Activated CD8-positive, alpha-beta T cell treated with anti-CD3 and anti-CD28 coated beads for 36 hours (primary cell): ENCODE data around the gene RGS19. TPM values are rescaled to one million over a fixed set of nuclear protein-coding genes. Genes with fewer than 3 reads are reported as not detected.
A peak's percentile ranks its signal among the peaks of the same experiment; 100 is the strongest.

Experiments used
- ATAC-seq: fragments of 200-7000 bp; cut with Tn5 transposase; one replicate; pipeline ENCODE4 v1.10.0; 2021; ENCODE audit warnings: mild to moderate bottlenecking, moderate library complexity
- CTCF ChIA-PET: fragments of 350-600 bp; sonication (Branson Sonifier 250); formaldehyde crosslinking; loops from one replicate; lab custom pipeline; 2021; ENCODE audit warnings: antibody characterized with exemption; lab: Charles Lee
- POLR2A ChIA-PET: fragments of 350-600 bp; sonication (Branson Sonifier 250); formaldehyde crosslinking; loops from one replicate; lab custom pipeline; 2021; ENCODE audit warnings: antibody characterized with exemption; lab: Charles Lee
- DNase-seq: peaks from one replicate; pipeline ENCODE4 v3.0.0-alpha.2; 2020
- H3K27ac Mint-ChIP-seq: one replicate; pipeline ENCODE4 v1.8.0; 2021; ENCODE audit warnings: mild to moderate bottlenecking, mixed read lengths
- H3K27me3 Mint-ChIP-seq: one replicate; pipeline ENCODE4 v1.8.0; 2021; ENCODE audit warnings: mixed read lengths
- H3K36me3 Mint-ChIP-seq: one replicate; pipeline ENCODE4 v1.8.0; 2021; ENCODE audit warnings: low read depth, mixed read lengths
- H3K4me1 Mint-ChIP-seq: one replicate; pipeline ENCODE4 v1.8.0; 2021; ENCODE audit warnings: low read depth, mixed read lengths
- H3K4me3 Mint-ChIP-seq: one replicate; pipeline ENCODE4 v1.8.0; 2021; ENCODE audit warnings: mild to moderate bottlenecking, moderate library complexity, mixed read lengths
- H3K9me3 Mint-ChIP-seq: one replicate; pipeline ENCODE4 v1.8.0; 2021; ENCODE audit warnings: mixed read lengths
- intact Hi-C: fragments of 100-400 bp; cut with micrococcal nuclease; formaldehyde crosslinking; loops from one replicate; pipeline ENCODE4 v1.10.0; 2022
- total RNA-seq, 2 experiments: library from RNA; stranded (reverse); gene quantifications; one replicate each; pipeline ENCODE4 v1.2.3, GENCODE V29; 2021
- TF ChIP-seq, protein P1 (sequence below): fragments of 200-600 bp; IDR thresholded peaks from one replicate; pipeline ENCODE4 v1.8.0; 2022; ENCODE audit warnings: antibody characterized with exemption, mild to moderate bottlenecking

Gene RGS19
- total RNA-seq, 2 experiments from 2014 or later: 42.5 to 44.1 TPM

- H3K27ac Mint-ChIP-seq: no peak overlapping the region
These were observed 39.8 kb downstream of the RGS19 start for GRCh38 chr20:64039293-64040160.

DNA sequence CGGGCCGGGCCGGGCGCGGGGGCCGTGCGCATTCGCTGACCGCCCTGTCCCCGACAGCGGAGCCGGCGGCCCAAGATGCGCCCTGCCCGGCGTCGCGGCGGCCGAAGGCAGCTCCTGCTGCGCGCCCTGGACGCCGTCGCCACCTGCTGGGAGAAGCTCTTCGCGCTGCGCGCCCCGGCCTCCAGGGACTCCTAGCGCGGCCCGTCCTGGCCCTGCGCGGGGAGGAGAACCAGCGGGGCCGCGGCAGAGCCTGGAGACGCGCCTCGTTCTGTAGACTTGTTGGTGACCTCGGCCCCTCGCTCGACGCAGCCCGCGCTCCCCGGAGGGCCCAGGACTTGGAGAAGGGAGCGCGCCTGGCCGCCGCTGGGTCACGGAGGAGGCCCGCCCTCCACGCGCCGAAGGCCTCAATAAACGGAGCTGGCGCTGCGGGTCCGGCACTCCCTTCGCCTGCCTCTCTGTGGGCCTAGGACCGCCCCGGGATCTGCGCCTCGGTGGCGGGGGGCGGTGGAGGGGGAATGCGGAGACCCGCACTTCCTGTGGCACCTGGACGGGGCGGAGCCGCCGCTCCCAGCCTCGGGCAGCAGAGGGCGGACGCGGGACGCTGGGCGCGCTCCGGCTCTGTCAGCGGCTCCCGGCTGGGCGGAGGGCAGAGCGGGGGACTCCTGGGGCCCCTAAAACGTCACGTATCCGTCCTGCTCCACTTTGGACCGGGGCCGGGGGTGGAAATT lies 40.6 kb downstream of the RGS19 start:
- DNase-seq (peak; percentile 84), ATAC-seq (peak; percentile 67)
- Mint-ChIP-seq H3K27ac (no peak overlapping the region), H3K4me1 (peaks cover 55% of the 10 kb centered on the region), H3K27me3 (peaks cover 2% of the 10 kb centered on the region), H3K9me3 (no peaks in the 10 kb centered on the region), H3K36me3 (peaks cover 2% of the 10 kb centered on the region), H3K4me3 (peak overlapping the region; percentile 54)
- TF ChIP-seq, protein P1, sequence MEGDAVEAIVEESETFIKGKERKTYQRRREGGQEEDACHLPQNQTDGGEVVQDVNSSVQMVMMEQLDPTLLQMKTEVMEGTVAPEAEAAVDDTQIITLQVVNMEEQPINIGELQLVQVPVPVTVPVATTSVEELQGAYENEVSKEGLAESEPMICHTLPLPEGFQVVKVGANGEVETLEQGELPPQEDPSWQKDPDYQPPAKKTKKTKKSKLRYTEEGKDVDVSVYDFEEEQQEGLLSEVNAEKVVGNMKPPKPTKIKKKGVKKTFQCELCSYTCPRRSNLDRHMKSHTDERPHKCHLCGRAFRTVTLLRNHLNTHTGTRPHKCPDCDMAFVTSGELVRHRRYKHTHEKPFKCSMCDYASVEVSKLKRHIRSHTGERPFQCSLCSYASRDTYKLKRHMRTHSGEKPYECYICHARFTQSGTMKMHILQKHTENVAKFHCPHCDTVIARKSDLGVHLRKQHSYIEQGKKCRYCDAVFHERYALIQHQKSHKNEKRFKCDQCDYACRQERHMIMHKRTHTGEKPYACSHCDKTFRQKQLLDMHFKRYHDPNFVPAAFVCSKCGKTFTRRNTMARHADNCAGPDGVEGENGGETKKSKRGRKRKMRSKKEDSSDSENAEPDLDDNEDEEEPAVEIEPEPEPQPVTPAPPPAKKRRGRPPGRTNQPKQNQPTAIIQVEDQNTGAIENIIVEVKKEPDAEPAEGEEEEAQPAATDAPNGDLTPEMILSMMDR: peak; percentile 86
- ChIA-PET CTCF (interaction anchor here (0.7 to 5.9 kb wide), 38 partner anchors 11 to 500 kb away, joined by 3 to 88 read pairs (median 5); partner anchors contain the start of genes LKAAEAR1, OPRL1, PCMTD2 and PRPF6), POLR2A (interaction anchor here (0.7 to 5.7 kb wide), 13 partner anchors 8 to 218 kb away, joined by 3 to 51 read pairs (median 3); partner anchors contain the start of genes OPRL1, PRPF6, RGS19 and SAMD10)
- intact Hi-C loops: loop anchor here (10.0 kb wide), 1 partner anchor 54 kb away; the partner anchor contains the start of gene PRPF6

More at GRCh38 chr20:64039293-64040160, 39.8 kb downstream of the RGS19 start:
- TF ChIP-seq, protein P1: no peak
- Mint-ChIP-seq H3K27me3 (peaks cover 2% of the 10 kb centered on the region), H3K36me3 (no peaks in the 10 kb centered on the region), H3K4me3 (peak overlapping the region; percentile 54), H3K4me1 (peaks cover 47% of the 10 kb centered on the region), H3K9me3 (no peaks in the 10 kb centered on the region)
- CTCF ChIA-PET: interaction anchor here (0.7 to 5.9 kb wide), 29 partner anchors 10 to 501 kb away, joined by 3 to 88 read pairs (median 6); partner anchors contain the start of genes LKAAEAR1, OPRL1, PCMTD2 and PRPF6
- POLR2A ChIA-PET: interaction anchor here (0.7 to 5.7 kb wide), 11 partner anchors 7 to 62 kb away, joined by 3 to 51 read pairs (median 4); partner anchors contain the start of genes PRPF6 and SAMD10
- intact Hi-C loops: loop anchor here (10.0 kb wide), 1 partner anchor 55 kb away; the partner anchor contains the start of gene PRPF6
- DNase-seq (no peak), ATAC-seq (no peak)

GRCh38 chr20:64038224-64038564 lies 41.1 kb downstream of the RGS19 start:
- peak; percentile 7 for ATAC-seq
- DNase-seq: no peak
- TF ChIP-seq, protein P1: no peak
- Mint-ChIP-seq H3K4me3 (peak overlapping the region; percentile 54), H3K4me1 (peaks cover 57% of the 10 kb centered on the region), H3K9me3 (no peaks in the 10 kb centered on the region), H3K27me3 (peaks cover 2% of the 10 kb centered on the region), H3K36me3 (peaks cover 4% of the 10 kb centered on the region), H3K27ac (no peak overlapping the region)
- ChIA-PET CTCF (interaction anchor here (0.7 to 5.9 kb wide), 32 partner anchors 10 to 500 kb away, joined by 3 to 88 read pairs (median 6); partner anchors contain the start of genes LKAAEAR1, OPRL1, PCMTD2 and PRPF6), POLR2A (interaction anchor here (0.7 to 5.7 kb wide), 12 partner anchors 9 to 218 kb away, joined by 3 to 51 read pairs (median 3); partner anchors contain the start of genes OPRL1, PRPF6, RGS19 and SAMD10)
- intact Hi-C loops: loop anchor here (10.0 kb wide), 1 partner anchor 53 kb away; the partner anchor contains the start of gene PRPF6

- H3K36me3 Mint-ChIP-seq: peaks cover 4% of the 10 kb centered on the region
- peaks cover 2% of the 10 kb centered on the region for H3K27me3 Mint-ChIP-seq
- TF ChIP-seq, protein P1: no peak
- POLR2A ChIA-PET: interaction anchor here (0.7 to 5.7 kb wide), 7 partner anchors 9 to 219 kb away, joined by 3 to 51 read pairs (median 3); partner anchors contain the start of genes PRPF6, SAMD10 and TPD52L2
- H3K4me1 Mint-ChIP-seq: peaks cover 57% of the 10 kb centered on the region
- DNase-seq (peak; percentile 45), ATAC-seq (no peak)
- H3K4me3 Mint-ChIP-seq: peak overlapping the region; percentile 51
- peak overlapping the region; percentile 73 for H3K27ac Mint-ChIP-seq
- CTCF ChIA-PET: interaction anchor here (0.7 to 5.9 kb wide), 25 partner anchors 9 to 499 kb away, joined by 3 to 88 read pairs (median 7); partner anchors contain the start of genes LKAAEAR1, OPRL1, PCMTD2 and PRPF6
- intact Hi-C loops: loop anchor here (10.0 kb wide), 1 partner anchor 53 kb away; the partner anchor contains the start of gene PRPF6
- no peaks in the 10 kb centered on the region for H3K9me3 Mint-ChIP-seq
These were observed 41.7 kb downstream of the RGS19 start for GRCh38 chr20:64037498-64038213.
